H9 (cell line): ENCODE results near the gene NF1. TPM values are rescaled to one million over a fixed set of nuclear protein-coding genes. Genes with fewer than 3 reads are reported as not detected.

Experiments
- DNase-seq: peaks from one replicate; pipeline ENCODE4 v3.0.0-alpha.2; 2017
- H2AFZ ChIP-seq: one replicate; pipeline ENCODE4 v1.6.1; 2013; ENCODE audit warnings: mild to moderate bottlenecking, low read length, control low read depth, moderate library complexity
- H2AK5ac ChIP-seq: 2 replicates; pipeline ENCODE4 v1.6.1; 2013; ENCODE audit warnings: low read length, control low read depth, mixed read lengths; ENCODE audit not compliant: insufficient read length
- H2BK120ac ChIP-seq: one replicate; pipeline ENCODE4 v1.6.1; 2013; ENCODE audit warnings: low read depth, mild to moderate bottlenecking, low read length, control low read depth, inconsistent platforms; ENCODE audit not compliant: poor library complexity, severe bottlenecking
- H2BK12ac ChIP-seq: 2 replicates; pipeline ENCODE4 v1.6.1; 2013; ENCODE audit warnings: low read length, control low read depth, mixed read lengths, low read depth; ENCODE audit not compliant: insufficient read length
- H2BK15ac ChIP-seq: 2 replicates; pipeline ENCODE4 v1.6.1; 2013; ENCODE audit warnings: low read depth, low read length, control low read depth
- H2BK20ac ChIP-seq: one replicate; pipeline ENCODE4 v1.6.1; 2013; ENCODE audit warnings: low read depth, mild to moderate bottlenecking, low read length, control low read depth, inconsistent platforms; ENCODE audit not compliant: poor library complexity, severe bottlenecking
- H2BK5ac ChIP-seq: 2 replicates; pipeline ENCODE4 v1.6.1; 2013; ENCODE audit warnings: low read length, control low read depth, mixed read lengths; ENCODE audit not compliant: insufficient read length
- H3K14ac ChIP-seq: 2 replicates; pipeline ENCODE4 v1.6.1; 2013; ENCODE audit warnings: low read length, control low read depth; ENCODE audit not compliant: insufficient read depth
- H3K18ac ChIP-seq: 2 replicates; pipeline ENCODE4 v1.6.1; 2013; ENCODE audit warnings: low read depth, mild to moderate bottlenecking, mixed read lengths, low read length, control low read depth; ENCODE audit not compliant: insufficient read length
- H3K23ac ChIP-seq: 2 replicates; pipeline ENCODE4 v1.6.1; 2013; ENCODE audit warnings: low read length, control low read depth, mixed read lengths, low read depth; ENCODE audit not compliant: insufficient read length
- H3K23me2 ChIP-seq: 2 replicates; pipeline ENCODE4 v1.6.1; 2013; ENCODE audit warnings: low read depth, mild to moderate bottlenecking, mixed read lengths, low read length, control low read depth; ENCODE audit not compliant: insufficient read length, poor library complexity, severe bottlenecking
- H3K27ac ChIP-seq: 2 replicates; pipeline ENCODE4 v1.5.1; 2013; ENCODE audit warnings: low read length, control low read depth, mixed read lengths, low read depth; ENCODE audit not compliant: insufficient read length
- H3K27me3 ChIP-seq: 2 replicates; pipeline ENCODE4 v1.6.1; 2013; ENCODE audit warnings: low read length, control low read depth, inconsistent platforms; ENCODE audit not compliant: insufficient read depth
- H3K4ac ChIP-seq: 2 replicates; pipeline ENCODE4 v1.6.1; 2013; ENCODE audit warnings: low read depth, mild to moderate bottlenecking, control low read depth, inconsistent platforms, low read length, moderate library complexity
- H3K4me1 ChIP-seq: 2 replicates; pipeline ENCODE4 v1.6.1; 2013; ENCODE audit warnings: low read length, control low read depth, inconsistent platforms; ENCODE audit not compliant: insufficient read depth
- H3K4me2 ChIP-seq: 2 replicates; pipeline ENCODE4 v1.6.1; 2013; ENCODE audit warnings: low read length, control low read depth, mixed read lengths; ENCODE audit not compliant: insufficient read length, insufficient read depth
- H3K56ac ChIP-seq: 2 replicates; pipeline ENCODE4 v1.6.1; 2013; ENCODE audit warnings: low read depth, mild to moderate bottlenecking, mixed read lengths, low read length, control low read depth; ENCODE audit not compliant: insufficient read length
- H3K79me1 ChIP-seq: 2 replicates; pipeline ENCODE4 v1.6.1; 2013; ENCODE audit warnings: low read depth, mild to moderate bottlenecking, moderate library complexity, low read length, control low read depth, inconsistent platforms; ENCODE audit not compliant: insufficient read depth, poor library complexity, severe bottlenecking
- H3K79me2 ChIP-seq: 2 replicates; pipeline ENCODE4 v1.6.1; 2013; ENCODE audit warnings: low read length, control low read depth, inconsistent platforms; ENCODE audit not compliant: insufficient read depth
- H3K9ac ChIP-seq: 2 replicates; pipeline ENCODE4 v1.6.1; 2013; ENCODE audit warnings: low read length, control low read depth, mixed read lengths; ENCODE audit not compliant: insufficient read length; ENCODE audit errors: extremely low read depth
- H3K9me3 ChIP-seq: one replicate; pipeline ENCODE4 v1.6.1; 2013; ENCODE audit warnings: low read depth, low read length, inconsistent platforms; ENCODE audit not compliant: control insufficient read depth
- H3T11ph ChIP-seq: one replicate; pipeline ENCODE4 v1.6.1; 2013; ENCODE audit warnings: mild to moderate bottlenecking, low read length, control low read depth, inconsistent platforms
- H4K20me1 ChIP-seq: one replicate; pipeline ENCODE4 v1.6.1; 2013; ENCODE audit not compliant: control insufficient read depth, insufficient read length, insufficient read depth
- H4K5ac ChIP-seq: 2 replicates; pipeline ENCODE4 v1.6.1; 2013; ENCODE audit warnings: low read depth, mild to moderate bottlenecking, mixed read lengths, low read length, control low read depth; ENCODE audit not compliant: insufficient read length
- H4K8ac ChIP-seq: replicated peaks from 2 replicates; pipeline ENCODE4 v1.6.1; 2013; ENCODE audit warnings: low read length, control low read depth, mixed read lengths, low read depth; ENCODE audit not compliant: insufficient read length
- H4K91ac ChIP-seq: 2 replicates; pipeline ENCODE4 v1.6.1; 2013; ENCODE audit warnings: low read depth, mild to moderate bottlenecking, moderate library complexity, mixed read lengths, low read length, control low read depth; ENCODE audit not compliant: insufficient read length
- H3K27ac Mint-ChIP-seq, 3 experiments: 2 replicates in 2 of 3; 3 replicates in 1 of 3; pipeline ENCODE4 v1.8.0; 2020 to 2021; ENCODE audit warnings: mixed read lengths in 3 of 3, mild to moderate bottlenecking in 1 of 3, moderate library complexity in 1 of 3
- H3K27me3 Mint-ChIP-seq: 2 replicates; pipeline ENCODE4 v1.8.0; 2021; ENCODE audit warnings: low read depth, mild to moderate bottlenecking, moderate library complexity, mixed read lengths
- H3K36me3 Mint-ChIP-seq, 3 experiments: 2 replicates in 2 of 3; 3 replicates in 1 of 3; pipeline ENCODE4 v1.8.0; 2020 to 2021; ENCODE audit warnings: low read depth in 3 of 3, mixed read lengths in 3 of 3; ENCODE audit not compliant: insufficient read depth in 1 of 3
- H3K4me1 Mint-ChIP-seq, 2 experiments: 2 replicates each; pipeline ENCODE4 v1.8.0; 2020; ENCODE audit warnings: mixed read lengths in 2 of 2
- H3K4me3 Mint-ChIP-seq, 2 experiments: 2 replicates in 1 of 2; 3 replicates in 1 of 2; pipeline ENCODE4 v1.8.0; 2020 to 2021; ENCODE audit warnings: mild to moderate bottlenecking in 2 of 2, mixed read lengths in 2 of 2, moderate library complexity in 1 of 2
- H3K9me3 Mint-ChIP-seq, 2 experiments: 2 replicates in 1 of 2; 3 replicates in 1 of 2; pipeline ENCODE4 v1.8.0; 2020; ENCODE audit warnings: mild to moderate bottlenecking in 2 of 2, mixed read lengths in 2 of 2, moderate library complexity in 1 of 2
- CTCF ChIP-seq: fragments of 200-600 bp; sonication (generic); conservative IDR thresholded peaks from 3 replicates; pipeline ENCODE4 v1.8.0; 2021; ENCODE audit warnings: antibody characterized with exemption, mild to moderate bottlenecking
- WGBS: extraction: QIAGEN DNeasy Blood & Tissue Kit; methylation state at CpG from one replicate; pipeline ENCODE4 v1.1.7; 2013; ENCODE audit warnings: missing lambda C conversion rate, low lambda C conversion rate, mixed read lengths; ENCODE audit not compliant: insufficient read length; ENCODE audit errors: extremely low coverage; 5-methylcytosine and 5-hydroxymethylcytosine counted together
- total RNA-seq: library from RNA; stranded (reverse); gene quantifications from 2 replicates; pipeline ENCODE4 v1.2.1, GENCODE V29; 2021

The NF1 gene
- total RNA-seq, 1 experiment from 2014 or later = 38.1 TPM

DNA sequence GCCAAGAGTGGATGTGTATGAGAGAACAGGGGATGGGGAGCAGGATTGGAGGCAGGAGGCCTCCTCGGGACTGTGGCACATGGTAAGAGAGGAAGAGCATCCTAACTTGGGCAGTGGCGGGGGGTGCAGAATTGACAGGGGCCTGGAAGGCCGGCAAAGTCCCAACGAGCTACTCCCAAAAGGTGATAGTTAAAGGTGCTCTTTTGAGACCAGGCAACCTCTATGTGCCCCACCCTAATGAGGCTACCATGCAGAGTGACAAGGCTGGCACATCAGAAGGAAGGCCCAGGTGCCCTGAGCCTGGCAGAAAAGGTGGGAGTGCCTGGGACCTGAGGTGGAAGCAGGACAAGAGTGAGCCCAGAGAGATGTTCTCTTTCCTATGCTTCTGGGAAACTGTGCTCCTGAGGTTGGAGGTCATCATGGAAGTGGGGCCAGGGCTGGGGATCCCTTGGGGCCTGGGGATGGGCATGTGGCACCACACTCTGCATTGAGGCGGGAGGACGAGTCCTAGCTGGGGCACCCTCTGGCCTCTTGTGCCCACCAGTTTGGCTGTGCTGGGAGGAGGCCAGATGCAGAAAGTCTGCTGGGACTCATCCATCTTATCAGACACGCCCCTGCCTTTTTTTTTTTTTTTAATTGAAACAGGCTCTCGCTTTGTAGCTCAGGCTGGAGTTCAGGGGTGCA lies 302.6 kb downstream of the NF1 start:
- Histone ChIP-seq H3T11ph (no peak overlapping the region), H3K18ac (no peak overlapping the region), H4K8ac (no peak overlapping the region), H3K79me2 (no peaks in the 10 kb centered on the region), H2AK5ac (no peak overlapping the region), H3K4me1 (no peaks in the 10 kb centered on the region), H3K56ac (no peak overlapping the region), H3K27me3 (no peaks in the 10 kb centered on the region; the same call in 1 of the 2 replicates), H3K9me3 (no peaks in the 10 kb centered on the region), H2BK5ac (no peak overlapping the region), H3K23me2 (peaks cover 4% of the 10 kb centered on the region), H3K4me2 (no peak overlapping the region), H3K4ac (no peak overlapping the region), H2BK120ac (no peak overlapping the region), H4K5ac (no peak overlapping the region), H3K27ac (no peak overlapping the region), H2BK20ac (no peak overlapping the region), H2AFZ (no peak overlapping the region), H4K91ac (no peak overlapping the region), H2BK12ac (no peak overlapping the region), H4K20me1 (peaks cover 3% of the 10 kb centered on the region), H3K14ac (no peak overlapping the region; the same call in 1 of the 2 replicates), H3K9ac (no peak overlapping the region), H3K23ac (no peak overlapping the region), H3K79me1 (no peaks in the 10 kb centered on the region), H2BK15ac (no peak overlapping the region)
- DNase-seq = peak; percentile 23
- WGBS = no CpG with 5 or more reads among the region's 8 CpGs
- H3K9me3 Mint-ChIP-seq = no peaks in the 10 kb centered on the region
- H3K4me3 Mint-ChIP-seq = no peak overlapping the region
- peak overlapping the region in 1 of 3 experiments; percentile 21; a peak in 3 of 7 replicates for H3K27ac Mint-ChIP-seq
- peaks cover 3% of the 10 kb centered on the region in 2 experiments; a peak in 2 of 4 replicates for H3K4me1 Mint-ChIP-seq
- peaks cover 0 to under 1% (median 0%) of the 10 kb centered on the region in 3 experiments; a peak in 1 of 7 replicates for H3K36me3 Mint-ChIP-seq
- TF ChIP-seq CTCF = no peak
- peaks cover 24% of the 10 kb centered on the region for H3K27me3 Mint-ChIP-seq
